ENCODE measurements around the gene DDAH1. TPM values are rescaled to one million over a fixed set of nuclear protein-coding genes. Genes with fewer than 3 reads are reported as not detected.

DDAH1 gene
- total and polyA plus RNA-seq, 11 donors: 5.7 to 33.9 (median 16.1) TPM

DNA sequence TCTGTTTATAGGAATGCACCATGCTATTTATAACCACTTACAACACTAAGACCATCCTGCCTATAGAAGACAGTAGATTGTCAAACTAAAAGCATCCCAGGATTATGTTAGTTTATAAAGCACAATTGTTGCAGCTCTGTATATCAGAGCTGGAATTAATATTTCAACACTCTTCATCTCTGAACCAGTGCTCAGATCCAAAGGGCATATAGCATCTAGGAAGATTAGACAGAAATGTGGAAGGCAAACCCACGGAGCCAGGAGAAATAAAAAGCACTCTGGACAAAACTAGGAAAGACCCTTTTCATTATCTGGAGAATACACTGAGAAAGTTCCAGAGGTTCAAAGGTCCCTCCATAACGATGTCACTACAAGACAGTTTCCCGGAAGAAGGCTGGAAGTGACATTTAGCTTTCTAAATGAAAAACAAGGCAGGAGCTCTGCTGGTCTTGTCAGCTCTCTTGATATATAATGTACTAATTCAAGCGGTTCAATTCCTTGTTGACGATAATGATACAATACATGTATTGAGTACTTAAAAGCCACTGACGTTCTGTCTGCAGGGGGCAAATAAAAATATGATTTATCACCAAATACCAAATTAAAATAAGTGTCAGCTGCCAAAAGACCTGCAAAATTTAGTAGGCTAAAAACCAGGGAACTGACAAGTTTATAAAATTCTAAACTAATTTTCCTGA lies 96.7 kb downstream of the DDAH1 start:
- ATAC-seq (no peak), DNase-seq (no peak)
- intact Hi-C loops (cut with DNase I): no loop called here
- 59 to 74% (median 68%) methylated on average over 6 of the region's 6 CpGs for WGBS, 4 donors
- Histone ChIP-seq H3K4me1 (peaks cover 0 to 28% (median 3%) of the 10 kb centered on the region in 12 donors), H3K4me3 (no peak overlapping the region), H3K36me3 (no peaks in the 10 kb centered on the region), H3K27me3 (no peaks in the 10 kb centered on the region), H3K27ac (no peak overlapping the region), H3K9me3 (no peaks in the 10 kb centered on the region)
- TF ChIP-seq POLR2A (IDR thresholded peaks at IDR 0.05): no peak
- TF ChIP-seq, protein P1, sequence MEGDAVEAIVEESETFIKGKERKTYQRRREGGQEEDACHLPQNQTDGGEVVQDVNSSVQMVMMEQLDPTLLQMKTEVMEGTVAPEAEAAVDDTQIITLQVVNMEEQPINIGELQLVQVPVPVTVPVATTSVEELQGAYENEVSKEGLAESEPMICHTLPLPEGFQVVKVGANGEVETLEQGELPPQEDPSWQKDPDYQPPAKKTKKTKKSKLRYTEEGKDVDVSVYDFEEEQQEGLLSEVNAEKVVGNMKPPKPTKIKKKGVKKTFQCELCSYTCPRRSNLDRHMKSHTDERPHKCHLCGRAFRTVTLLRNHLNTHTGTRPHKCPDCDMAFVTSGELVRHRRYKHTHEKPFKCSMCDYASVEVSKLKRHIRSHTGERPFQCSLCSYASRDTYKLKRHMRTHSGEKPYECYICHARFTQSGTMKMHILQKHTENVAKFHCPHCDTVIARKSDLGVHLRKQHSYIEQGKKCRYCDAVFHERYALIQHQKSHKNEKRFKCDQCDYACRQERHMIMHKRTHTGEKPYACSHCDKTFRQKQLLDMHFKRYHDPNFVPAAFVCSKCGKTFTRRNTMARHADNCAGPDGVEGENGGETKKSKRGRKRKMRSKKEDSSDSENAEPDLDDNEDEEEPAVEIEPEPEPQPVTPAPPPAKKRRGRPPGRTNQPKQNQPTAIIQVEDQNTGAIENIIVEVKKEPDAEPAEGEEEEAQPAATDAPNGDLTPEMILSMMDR (IDR thresholded peaks at IDR 0.05): no peak

DNA sequence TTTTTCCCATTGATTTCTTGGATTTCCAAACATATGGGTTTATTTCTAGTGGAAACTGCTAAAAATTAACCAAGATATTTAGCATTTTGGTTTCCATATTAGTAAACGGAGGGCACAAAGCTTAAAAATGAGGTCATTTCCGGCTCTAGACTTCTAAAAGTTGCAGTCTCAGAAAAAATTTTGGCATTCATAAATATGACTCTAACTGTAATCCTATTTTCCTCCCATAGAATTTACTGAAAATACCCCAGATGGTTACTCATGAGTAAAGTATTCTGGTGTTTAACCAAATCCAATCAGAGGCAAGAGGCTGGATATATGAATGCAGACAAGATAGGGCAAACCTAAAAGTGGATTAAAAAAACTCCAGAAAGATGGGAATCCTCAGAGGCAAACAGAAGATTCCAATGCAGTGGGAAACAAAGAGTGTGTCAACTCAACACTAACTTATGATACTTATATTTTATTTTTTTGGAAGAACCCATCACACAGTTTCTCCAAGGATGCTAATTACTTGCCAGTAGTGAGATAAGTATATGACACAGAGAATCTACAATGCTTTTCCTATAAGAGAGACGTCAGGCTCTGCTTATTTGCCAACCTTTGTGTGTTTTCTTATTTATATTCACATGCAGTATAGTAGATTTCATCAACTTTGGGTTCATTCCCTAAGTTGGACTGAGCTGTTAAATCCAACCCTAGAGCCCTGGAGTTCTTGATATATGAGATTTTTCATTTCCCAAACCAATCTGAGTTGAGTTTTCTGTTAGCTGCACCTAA lies 98.4 kb downstream of the DDAH1 start:
- ATAC-seq (no peak), DNase-seq (no peak)
- no peaks in the 10 kb centered on the region for H3K9me3 ChIP-seq
- no peaks in the 10 kb centered on the region for H3K36me3 ChIP-seq
- WGBS, 4 donors: 55 to 75% (median 62%) methylated on average over 3 of the region's 3 CpGs
- H3K4me3 ChIP-seq: no peak overlapping the region
- peak overlapping the region in 1 of 12 donors; percentile 39 for H3K27ac ChIP-seq
- H3K27me3 ChIP-seq: no peaks in the 10 kb centered on the region
- intact Hi-C loops (cut with DNase I): no loop called here
- no peak for TF ChIP-seq POLR2A (IDR thresholded peaks at IDR 0.05)
- TF ChIP-seq, protein P1 (IDR thresholded peaks at IDR 0.05): no peak
- H3K4me1 ChIP-seq: peaks cover 0 to 35% (median 4%) of the 10 kb centered on the region in 12 donors

DNA sequence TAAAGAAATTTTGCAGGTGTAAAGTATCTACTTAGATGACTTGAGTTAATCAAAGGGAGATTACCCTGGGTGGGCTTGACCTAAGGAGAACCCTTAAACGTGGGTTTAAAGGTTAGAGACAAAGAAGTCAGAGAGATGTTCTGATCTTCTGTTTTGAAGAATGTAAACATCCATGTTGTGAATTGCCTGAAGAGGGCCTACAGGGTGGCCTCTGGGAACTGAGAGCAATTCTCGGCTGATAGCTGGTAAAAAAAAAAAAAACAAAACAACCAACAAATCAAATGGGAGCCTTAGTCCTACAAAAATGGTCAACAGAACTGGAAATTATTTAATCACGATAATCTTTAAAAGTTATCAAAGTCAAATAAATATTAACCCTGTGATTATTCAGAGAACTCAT lies 99.1 kb downstream of the DDAH1 start:
- H3K4me1 ChIP-seq: peaks cover 0 to 39% (median 4%) of the 10 kb centered on the region in 12 donors
- no peak for ATAC-seq
- no peak overlapping the region for H3K27ac ChIP-seq
- intact Hi-C loops (cut with DNase I): no loop called here
- no peak overlapping the region for H3K4me3 ChIP-seq
- WGBS, 4 donors: 78 to 89% (median 84%) methylated on average over 3 of the region's 3 CpGs
- H3K9me3 ChIP-seq: no peaks in the 10 kb centered on the region
- H3K27me3 ChIP-seq: no peaks in the 10 kb centered on the region
- no peaks in the 10 kb centered on the region for H3K36me3 ChIP-seq
- DNase-seq: no peak
- TF ChIP-seq, protein P1 (IDR thresholded peaks at IDR 0.05): no peak
- TF ChIP-seq POLR2A (IDR thresholded peaks at IDR 0.05): no peak

DNA sequence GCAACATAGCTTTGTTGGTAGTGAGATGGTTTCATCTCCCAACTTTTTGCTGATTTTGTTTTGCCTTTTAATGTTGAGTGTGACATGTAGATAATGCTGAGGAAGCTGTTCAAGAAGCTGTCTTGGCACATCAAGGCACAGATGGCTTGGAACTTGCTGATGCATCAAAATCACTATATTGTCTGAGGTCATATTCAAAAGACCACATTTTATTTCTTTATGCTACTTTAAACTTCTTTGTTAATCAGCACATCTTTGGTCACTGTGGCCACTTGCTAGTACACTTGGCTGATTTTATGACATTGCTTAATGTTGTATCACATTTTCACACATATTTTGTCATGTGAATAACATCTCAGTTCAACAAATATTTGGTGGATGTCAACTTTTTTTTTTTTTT lies 101.4 kb downstream of the DDAH1 start:
- Histone ChIP-seq H3K36me3 (no peaks in the 10 kb centered on the region), H3K27me3 (no peaks in the 10 kb centered on the region), H3K4me1 (peaks cover 0 to 48% (median 8%) of the 10 kb centered on the region in 12 donors), H3K9me3 (no peaks in the 10 kb centered on the region), H3K27ac (peak overlapping the region in 2 of 12 donors; percentile 2 to 4), H3K4me3 (no peak overlapping the region)
- DNase-seq (no peak), ATAC-seq (no peak)
- TF ChIP-seq, protein P1 (IDR thresholded peaks at IDR 0.05): no peak
- no peak for TF ChIP-seq POLR2A (IDR thresholded peaks at IDR 0.05)
- intact Hi-C loops (cut with DNase I): no loop called here

Measured in heart left ventricle (tissue), 16 donors.